Loucy (cell line): ENCODE results near the gene ZNF724.

Source experiments
- H2AFZ ChIP-seq: fragments of 200-600 bp; sonication (generic); 2 replicates; pipeline ENCODE4 v1.6.0; 2016; ENCODE audit warnings: antibody characterized with exemption, mild to moderate bottlenecking, low read length, moderate library complexity
- H3F3A ChIP-seq: fragments of 200-600 bp; 2 replicates; pipeline ENCODE4 v1.6.0; 2016; ENCODE audit warnings: antibody characterized with exemption, low read depth, mild to moderate bottlenecking
- H3K27me3 ChIP-seq: fragments of 200-600 bp; sonication (generic); 2 replicates; pipeline ENCODE4 v1.6.1; 2014; ENCODE audit warnings: low read length, mild to moderate bottlenecking; ENCODE audit not compliant: insufficient read depth, poor library complexity, severe bottlenecking
- H3K36me3 ChIP-seq: fragments of 200-600 bp; sonication (generic); 2 replicates; pipeline ENCODE4 v1.6.1; 2016; ENCODE audit warnings: low read length; ENCODE audit not compliant: insufficient read depth
- H3K4me1 ChIP-seq: fragments of 200-600 bp; sonication (generic); 2 replicates; pipeline ENCODE4 v1.5.1; 2014; ENCODE audit warnings: low read length, mild to moderate bottlenecking; ENCODE audit not compliant: insufficient read depth, poor library complexity, severe bottlenecking
- H3K4me2 ChIP-seq: fragments of 200-600 bp; sonication (generic); 2 replicates; pipeline ENCODE4 v1.6.0; 2014; ENCODE audit warnings: antibody characterized with exemption, low read length, low read depth, mild to moderate bottlenecking; ENCODE audit not compliant: poor library complexity, severe bottlenecking
- H3K4me3 ChIP-seq: fragments of 200-600 bp; sonication (generic); 2 replicates; pipeline ENCODE4 v1.5.1; 2014; ENCODE audit warnings: low read length, mild to moderate bottlenecking, mixed read lengths; ENCODE audit not compliant: poor library complexity, severe bottlenecking
- H3K79me2 ChIP-seq: fragments of 200-600 bp; sonication (generic); 2 replicates; pipeline ENCODE4 v1.6.1; 2014; ENCODE audit warnings: low read length; ENCODE audit not compliant: insufficient read depth
- H3K9ac ChIP-seq: fragments of 200-600 bp; sonication (generic); 2 replicates; pipeline ENCODE4 v1.6.0; 2014; ENCODE audit warnings: mild to moderate bottlenecking, low read depth, low read length, moderate library complexity; ENCODE audit not compliant: poor library complexity, severe bottlenecking
- H3K9me2 ChIP-seq: fragments of 200-600 bp; sonication (generic); replicated peaks from 2 replicates; pipeline ENCODE4 v1.6.1; 2016; ENCODE audit warnings: low read depth, low read length, mixed read lengths
- H3K9me3 ChIP-seq: fragments of 200-600 bp; sonication (generic); 2 replicates; pipeline ENCODE4 v1.6.1; 2014; ENCODE audit warnings: mild to moderate bottlenecking, antibody characterized with exemption, low read length, low read depth; ENCODE audit not compliant: insufficient read depth
- H4K20me1 ChIP-seq: fragments of 200-600 bp; sonication (generic); 2 replicates; pipeline ENCODE4 v1.6.0; 2014; ENCODE audit warnings: antibody characterized with exemption, low read length, mild to moderate bottlenecking; ENCODE audit not compliant: insufficient read depth, poor library complexity, severe bottlenecking
- EZH2phosphoT487 ChIP-seq: fragments of 200-600 bp; IDR thresholded peaks from 2 replicates; pipeline ENCODE4 v1.6.1; 2018; ENCODE audit warnings: antibody characterized with exemption, mild to moderate bottlenecking, moderate library complexity, borderline replicate concordance
- TF ChIP-seq, protein P1 (sequence below): fragments of 200-600 bp; sonication (generic); conservative IDR thresholded peaks from 2 replicates; pipeline ENCODE4 v1.5.1; 2014; ENCODE audit warnings: mild to moderate bottlenecking, antibody characterized with exemption, low read length

Gene ZNF724

GRCh38 chr19:23273022-23273589, 22.9 kb upstream of the ZNF724 start:
- Histone ChIP-seq H3K36me3 (peaks cover 1% of the 10 kb centered on the region; the same call in 1 of the 2 replicates), H3K4me2 (peak overlapping the region; percentile 96)

DNA sequence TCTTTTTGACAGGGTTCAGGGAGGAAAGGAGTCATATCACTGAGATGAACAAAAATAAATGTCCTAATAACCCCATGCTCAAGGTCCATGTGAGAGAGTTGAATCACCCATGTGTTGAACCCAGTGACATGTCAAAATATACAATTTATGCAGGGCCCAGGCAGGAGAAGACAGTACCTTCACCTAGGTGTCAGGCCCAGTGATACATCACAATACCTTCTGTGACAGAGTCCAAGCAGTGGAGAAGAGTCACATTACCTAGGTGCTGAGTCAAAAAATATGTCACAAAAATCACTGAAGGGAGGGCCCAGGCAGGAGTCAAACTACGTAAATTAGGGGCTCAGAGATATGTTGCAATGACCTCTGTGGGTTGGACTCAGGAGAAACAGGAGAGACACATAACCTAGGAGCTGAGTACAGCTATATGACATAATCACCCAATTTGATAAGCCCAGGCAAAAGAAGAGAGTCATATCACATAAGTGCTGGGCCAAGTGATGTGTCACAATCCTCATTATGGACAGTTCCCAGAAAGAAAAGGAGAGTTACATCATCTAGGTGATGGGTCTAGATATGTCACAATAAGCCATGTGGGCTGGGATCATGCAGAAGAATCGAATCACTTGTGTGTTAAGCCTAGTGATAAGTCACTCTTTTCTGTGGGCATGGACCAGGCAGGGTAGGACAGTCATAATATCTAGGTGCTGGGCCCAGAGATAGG, 13.8 kb upstream of the ZNF724 start:
- Histone ChIP-seq H3K27me3 (no peaks in the 10 kb centered on the region), H3F3A (no peaks in the 10 kb centered on the region), H3K9me3 (no peaks in the 10 kb centered on the region), H3K9me2 (no peaks in the 10 kb centered on the region), H3K36me3 (peaks cover 22% of the 10 kb centered on the region; the same call in 1 of the 2 replicates), H3K9ac (no peak overlapping the region), H3K4me1 (no peaks in the 10 kb centered on the region), H3K79me2 (no peaks in the 10 kb centered on the region), H4K20me1 (no peaks in the 10 kb centered on the region), H3K4me2 (no peak overlapping the region), H3K4me3 (no peak overlapping the region), H2AFZ (no peak overlapping the region)
- TF ChIP-seq EZH2phosphoT487: no peak
- TF ChIP-seq, protein P1, sequence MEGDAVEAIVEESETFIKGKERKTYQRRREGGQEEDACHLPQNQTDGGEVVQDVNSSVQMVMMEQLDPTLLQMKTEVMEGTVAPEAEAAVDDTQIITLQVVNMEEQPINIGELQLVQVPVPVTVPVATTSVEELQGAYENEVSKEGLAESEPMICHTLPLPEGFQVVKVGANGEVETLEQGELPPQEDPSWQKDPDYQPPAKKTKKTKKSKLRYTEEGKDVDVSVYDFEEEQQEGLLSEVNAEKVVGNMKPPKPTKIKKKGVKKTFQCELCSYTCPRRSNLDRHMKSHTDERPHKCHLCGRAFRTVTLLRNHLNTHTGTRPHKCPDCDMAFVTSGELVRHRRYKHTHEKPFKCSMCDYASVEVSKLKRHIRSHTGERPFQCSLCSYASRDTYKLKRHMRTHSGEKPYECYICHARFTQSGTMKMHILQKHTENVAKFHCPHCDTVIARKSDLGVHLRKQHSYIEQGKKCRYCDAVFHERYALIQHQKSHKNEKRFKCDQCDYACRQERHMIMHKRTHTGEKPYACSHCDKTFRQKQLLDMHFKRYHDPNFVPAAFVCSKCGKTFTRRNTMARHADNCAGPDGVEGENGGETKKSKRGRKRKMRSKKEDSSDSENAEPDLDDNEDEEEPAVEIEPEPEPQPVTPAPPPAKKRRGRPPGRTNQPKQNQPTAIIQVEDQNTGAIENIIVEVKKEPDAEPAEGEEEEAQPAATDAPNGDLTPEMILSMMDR: no peak

More at GRCh38 chr19:23273022-23273589, 22.9 kb upstream of the ZNF724 start:
- peaks cover 12% of the 10 kb centered on the region for H4K20me1 ChIP-seq
- H3K4me3 ChIP-seq: peak overlapping the region; percentile 98
- H3K9me3 ChIP-seq: no peaks in the 10 kb centered on the region
- H3K9me2 ChIP-seq: no peaks in the 10 kb centered on the region
- no peaks in the 10 kb centered on the region for H3K27me3 ChIP-seq
- TF ChIP-seq EZH2phosphoT487: no peak
- TF ChIP-seq, protein P1: no peak
- H2AFZ ChIP-seq: peak overlapping the region; percentile 96
- peaks cover 15% of the 10 kb centered on the region for H3K4me1 ChIP-seq
- H3F3A ChIP-seq: no peaks in the 10 kb centered on the region
- H3K9ac ChIP-seq: peak overlapping the region; percentile 88
- peaks cover 38% of the 10 kb centered on the region for H3K79me2 ChIP-seq

DNA sequence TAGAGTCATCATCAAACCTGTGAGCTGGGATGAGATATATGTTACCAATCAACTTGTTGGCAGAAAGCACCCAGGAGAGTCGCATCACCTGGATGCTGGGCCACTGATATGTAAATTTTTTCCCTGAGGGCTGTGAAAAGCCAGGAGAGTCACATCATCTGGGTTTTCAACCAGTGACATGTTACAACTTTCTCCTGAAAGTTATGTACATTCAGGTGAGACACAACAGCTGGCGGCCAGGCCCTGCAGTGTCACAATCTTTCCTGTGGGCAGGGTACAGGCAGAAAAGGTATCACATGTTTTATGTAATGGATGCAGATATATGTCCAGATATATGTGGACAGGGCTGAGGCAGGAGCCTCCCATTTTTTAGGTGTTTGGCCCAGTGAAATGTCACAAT, 13.2 kb upstream of the ZNF724 start:
- Histone ChIP-seq H3K9me3 (no peaks in the 10 kb centered on the region), H3F3A (no peaks in the 10 kb centered on the region), H3K27me3 (no peaks in the 10 kb centered on the region), H3K79me2 (no peaks in the 10 kb centered on the region), H2AFZ (no peak overlapping the region), H3K4me1 (no peaks in the 10 kb centered on the region), H4K20me1 (no peaks in the 10 kb centered on the region), H3K4me2 (no peak overlapping the region), H3K4me3 (no peak overlapping the region), H3K9ac (no peak overlapping the region), H3K36me3 (peaks cover 28% of the 10 kb centered on the region; the same call in 1 of the 2 replicates), H3K9me2 (no peaks in the 10 kb centered on the region)
- TF ChIP-seq EZH2phosphoT487: no peak
- TF ChIP-seq, protein P1: no peak
